Measurements from ENCODE around the gene SUMO3. TPM values are rescaled to one million over a fixed set of nuclear protein-coding genes. Genes with fewer than 3 reads are reported as not detected.

Gene SUMO3
- 92.6 and 145 TPM in 2 replicates for total RNA-seq

DNA sequence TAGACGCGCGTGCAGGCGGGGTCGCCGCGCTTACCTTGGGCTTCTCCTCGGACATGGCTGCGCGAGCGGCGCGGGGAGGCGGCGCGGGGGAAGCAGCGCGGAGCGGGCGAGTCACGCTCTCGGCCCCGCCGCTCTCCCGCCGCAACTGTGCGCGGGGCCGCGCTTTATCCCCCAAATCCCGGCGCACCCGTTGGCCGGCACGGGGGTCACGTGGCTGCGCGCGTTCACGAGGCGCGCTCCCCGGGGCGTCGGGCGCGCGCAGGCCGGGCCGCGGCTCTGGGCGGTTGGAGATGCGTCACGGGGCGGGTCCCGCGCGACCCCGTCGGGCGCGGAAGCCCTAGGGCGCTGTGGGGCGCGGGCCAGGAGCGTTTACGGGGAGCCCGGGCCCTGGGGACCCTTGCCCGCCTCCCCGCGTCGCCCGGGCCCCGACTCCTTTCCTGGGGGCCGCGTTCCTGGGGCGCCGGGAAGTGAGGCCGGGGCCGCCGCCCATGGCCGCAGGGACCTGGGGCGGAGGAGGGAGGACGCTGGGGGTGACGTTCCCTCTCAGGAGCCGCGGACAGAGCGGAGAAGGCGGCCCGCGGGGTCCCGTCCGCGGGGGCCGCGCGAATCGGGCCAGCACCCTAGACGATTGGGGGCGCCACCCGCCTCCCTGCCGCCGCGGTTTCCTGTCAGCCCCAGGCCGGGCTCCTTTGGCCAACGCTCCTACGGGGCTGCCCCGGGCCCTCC lies at the start of gene SUMO3:
SUMO3 (minus strand) TSS at position 149 of the 726 bp plus-strand sequence; CDS start at position 55, 94 bp downstream.

DNA sequence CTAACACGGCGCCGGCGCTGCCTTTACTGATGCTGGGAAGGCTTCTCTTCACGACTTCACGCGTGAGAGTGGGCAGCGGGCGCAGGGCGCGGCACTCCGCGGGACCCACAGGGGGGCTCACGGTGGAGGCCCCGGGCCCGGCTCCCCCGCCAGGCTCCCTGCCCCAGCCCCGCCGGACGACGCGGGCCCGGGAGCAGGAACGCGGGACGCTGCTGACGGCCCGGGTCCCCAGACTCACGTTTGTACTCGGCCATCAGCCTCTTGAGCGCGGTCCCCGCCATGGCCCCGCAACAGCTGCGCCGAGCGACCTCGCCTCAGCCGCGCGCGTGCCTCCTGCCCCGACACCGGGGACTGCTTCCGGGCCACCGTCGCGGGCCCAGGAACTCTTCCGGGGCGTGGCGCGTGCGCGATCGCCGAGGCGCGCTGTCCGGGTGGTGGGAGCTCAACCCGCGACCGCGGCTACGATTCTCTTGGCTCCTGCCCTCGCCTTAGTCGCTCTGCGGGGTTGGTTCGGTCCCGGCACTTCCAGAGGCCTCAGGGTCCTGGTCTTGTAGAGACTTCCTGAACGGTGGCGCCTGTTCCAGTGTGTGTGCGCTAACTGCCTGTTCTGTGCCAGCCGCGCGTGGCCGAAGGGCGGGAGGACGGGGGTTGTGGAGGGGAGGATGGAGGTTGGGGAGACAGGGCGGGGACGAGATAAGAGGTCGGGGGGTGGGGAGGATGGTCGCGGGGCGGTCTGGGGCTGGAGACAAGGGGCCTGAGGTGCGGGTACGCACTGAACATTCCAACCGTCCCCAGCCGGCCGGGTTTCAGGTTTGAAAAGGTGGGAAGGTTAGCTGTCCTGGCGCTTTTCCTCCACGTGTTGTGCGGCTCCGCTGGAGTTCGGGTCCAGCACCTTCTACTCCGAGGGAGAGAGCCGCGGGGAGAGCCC lies 16.1 kb downstream of the SUMO3 start, which contains the start of gene UBE2G2:
UBE2G2 (minus strand) TSS at position 353 of the 928 bp plus-strand sequence; CDS start at position 281, 72 bp downstream.

Other genes starting within 250 kb of the SUMO3 start
- gene KRTAP10-4, start 244.3 kb downstream of the SUMO3 start, total RNA-seq = not detected in 2 replicates
- gene KRTAP10-5, start 237.5 kb downstream of the SUMO3 start, total RNA-seq = not detected in 2 replicates
- gene KRTAP10-6, start 225.6 kb downstream of the SUMO3 start, total RNA-seq = not detected in 2 replicates
- not detected in 2 replicates for gene KRTAP10-7, start 217.5 kb downstream of the SUMO3 start, total RNA-seq
- gene KRTAP10-8, start 206.0 kb downstream of the SUMO3 start, total RNA-seq = not detected in 2 replicates
- not detected in 2 replicates for gene KRTAP10-9, start 191.0 kb downstream of the SUMO3 start, total RNA-seq
- gene KRTAP10-10, start 180.7 kb downstream of the SUMO3 start, total RNA-seq = not detected in 2 replicates
- gene KRTAP10-11, start 171.6 kb downstream of the SUMO3 start, total RNA-seq = not detected in 2 replicates
- gene KRTAP12-4, start 163.4 kb downstream of the SUMO3 start, total RNA-seq = not detected in 2 replicates
- gene KRTAP12-3, start 160.1 kb downstream of the SUMO3 start, total RNA-seq = not detected in 2 replicates
- gene KRTAP12-2, start 151.1 kb downstream of the SUMO3 start, total RNA-seq = not detected in 2 replicates
- not detected in 2 replicates for gene KRTAP12-1, start 135.9 kb downstream of the SUMO3 start, total RNA-seq
- gene KRTAP10-12, start 120.9 kb downstream of the SUMO3 start, total RNA-seq = not detected in 2 replicates
- not detected in 2 replicates for gene TSPEAR, start 106.5 kb downstream of the SUMO3 start, total RNA-seq
- 58.6 and 98.6 TPM in 2 replicates for gene UBE2G2, start 16.2 kb downstream of the SUMO3 start, total RNA-seq
- 253 and 305 TPM in 2 replicates for gene PTTG1IP, start 55.6 kb upstream of the SUMO3 start, total RNA-seq
- not detected in 2 replicates for gene ITGB2, start 102.8 kb upstream of the SUMO3 start, total RNA-seq
- gene SLX9, start 122.0 kb upstream of the SUMO3 start, total RNA-seq = 12.6 and 13.4 TPM in 2 replicates

All from smooth muscle cell of trachea (primary cell).